ENCODE results near the gene MXRA5. TPM values are rescaled to one million over a fixed set of nuclear protein-coding genes. Genes with fewer than 3 reads are reported as not detected.

Gene MXRA5
- total RNA-seq, 4 donors from 2014 or later, result 2.9 to 79.9 (median 4.4) TPM

- H3K27ac ChIP-seq, result peak overlapping the region in 1 of 2 donors; percentile 65
- no peaks in the 10 kb centered on the region for H3K4me1 ChIP-seq
- no peak for DNase-seq
These were observed 83.6 kb downstream of the MXRA5 start for GRCh38 chrX:3262901-3263300.

More at GRCh38 chrX:3262901-3263300, 83.6 kb downstream of the MXRA5 start:
- intact Hi-C loops (cut with DNase I; ENCODE audit: low total_unique reads), result no loop called here
- Histone ChIP-seq H3K36me3 (no peaks in the 10 kb centered on the region), H3K27me3 (no peaks in the 10 kb centered on the region), H3K9me3 (no peaks in the 10 kb centered on the region), H3K4me3 (no peak overlapping the region)
- TF ChIP-seq POLR2A (IDR thresholded peaks at IDR 0.05) (no peak), CTCF (IDR thresholded peaks at IDR 0.05) (no peak)

Data from uterus (tissue), 4 donors.